HG03521 (cell line): ENCODE data around the gene LRRC8D.

ENCODE experiments used
- ATAC-seq: cut with Tn5 transposase; IDR thresholded peaks from one replicate; pipeline ENCODE4 v1.9.1; 2021; ENCODE audit warnings: mild to moderate bottlenecking, moderate library complexity; ENCODE audit not compliant: unreplicated experiment

Gene LRRC8D

DNA sequence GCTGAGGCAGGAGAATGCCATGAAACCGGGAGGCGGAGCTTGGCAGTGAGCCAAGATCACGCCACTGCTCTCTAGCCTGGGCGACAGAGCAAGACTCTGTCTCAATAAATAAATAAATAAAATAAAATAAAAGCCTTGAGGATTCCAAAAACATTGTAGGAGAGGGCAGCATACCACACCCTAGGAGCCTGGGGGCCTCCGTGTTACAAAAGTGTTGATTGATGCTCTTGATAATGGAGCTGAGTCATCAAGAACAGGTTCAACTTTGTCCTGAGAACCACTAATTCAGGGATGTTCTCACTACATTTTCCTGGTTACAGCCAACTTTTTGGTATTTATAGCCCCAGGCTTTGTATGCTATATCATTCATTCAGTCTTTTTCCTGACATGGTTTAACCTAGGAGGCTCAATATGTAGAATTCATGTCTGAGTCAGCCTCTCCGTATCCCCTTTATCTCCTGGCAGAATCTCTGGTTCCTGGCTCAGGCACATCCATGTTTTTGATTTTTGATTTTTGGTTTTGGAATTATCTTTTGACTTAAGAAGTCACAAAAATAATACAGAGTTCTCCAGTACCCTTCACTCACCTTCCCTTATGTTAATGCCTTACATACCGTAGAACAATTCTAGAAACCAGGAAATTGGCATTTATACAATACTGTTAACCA is 69.4 kb downstream of the LRRC8D start:
- no peak for ATAC-seq

DNA sequence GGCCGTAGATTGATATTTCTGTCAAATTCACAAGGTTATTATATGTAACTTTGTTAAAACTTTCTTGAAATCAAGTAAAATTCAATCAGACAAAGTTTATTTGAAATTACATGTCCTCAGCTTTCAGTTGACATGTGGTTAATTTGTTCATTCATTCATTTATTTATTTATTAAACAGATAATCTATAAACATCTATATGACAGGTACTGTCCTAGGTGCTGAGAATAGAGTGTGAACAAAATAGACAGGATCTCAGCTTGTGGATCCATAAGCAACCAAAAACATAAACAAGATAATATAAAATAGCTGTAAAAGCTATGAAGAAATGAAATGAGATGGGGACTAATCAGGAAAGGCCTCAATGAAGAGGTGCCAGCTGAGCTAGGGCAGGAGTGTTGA is 72.0 kb downstream of the LRRC8D start:
- no peak for ATAC-seq

DNA sequence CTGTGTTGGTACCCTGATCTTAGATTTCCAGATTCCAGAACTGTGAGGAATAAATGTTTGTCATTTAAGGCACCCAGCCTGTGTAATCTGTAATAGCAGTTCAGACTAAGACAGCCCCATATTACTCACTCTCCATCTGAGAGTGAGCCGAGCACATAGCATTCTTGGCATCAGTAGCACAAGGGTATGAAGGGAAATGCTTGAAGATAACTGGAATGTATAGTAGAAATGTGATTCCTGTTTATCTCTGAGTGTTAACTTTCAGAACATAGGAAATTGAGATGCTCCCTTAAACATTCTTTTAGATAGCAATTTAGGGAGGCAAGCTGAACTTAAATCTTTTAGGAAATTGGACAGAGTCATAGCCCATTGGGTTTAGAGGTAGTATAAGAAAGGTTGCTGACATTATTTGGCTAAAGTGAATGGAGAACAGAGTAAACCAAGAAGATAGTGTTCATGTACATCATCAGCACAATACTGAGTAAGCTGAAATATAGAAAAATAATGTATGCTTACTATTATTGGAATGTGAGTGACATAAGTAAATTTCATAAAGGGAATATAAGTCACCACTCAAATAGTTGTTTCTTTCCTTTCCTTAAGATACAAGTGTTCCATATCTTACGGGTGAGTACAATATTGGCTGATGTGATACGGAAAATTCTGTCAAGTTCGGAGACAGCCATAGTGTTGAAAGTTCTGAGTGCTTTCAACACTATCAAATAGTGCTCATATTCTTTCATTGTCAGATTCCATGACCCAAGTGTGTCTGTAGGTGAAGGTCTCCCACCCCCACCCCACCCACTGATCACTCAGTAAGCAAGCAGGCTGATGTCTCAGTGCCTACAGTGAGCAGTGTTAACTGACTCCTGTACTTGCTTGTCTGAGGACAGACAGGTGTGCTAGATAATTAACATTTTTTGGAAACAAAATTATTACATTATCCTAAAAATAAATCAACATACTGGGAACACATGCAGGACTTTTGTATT is 73.7 kb downstream of the LRRC8D start:
- no peak for ATAC-seq

DNA sequence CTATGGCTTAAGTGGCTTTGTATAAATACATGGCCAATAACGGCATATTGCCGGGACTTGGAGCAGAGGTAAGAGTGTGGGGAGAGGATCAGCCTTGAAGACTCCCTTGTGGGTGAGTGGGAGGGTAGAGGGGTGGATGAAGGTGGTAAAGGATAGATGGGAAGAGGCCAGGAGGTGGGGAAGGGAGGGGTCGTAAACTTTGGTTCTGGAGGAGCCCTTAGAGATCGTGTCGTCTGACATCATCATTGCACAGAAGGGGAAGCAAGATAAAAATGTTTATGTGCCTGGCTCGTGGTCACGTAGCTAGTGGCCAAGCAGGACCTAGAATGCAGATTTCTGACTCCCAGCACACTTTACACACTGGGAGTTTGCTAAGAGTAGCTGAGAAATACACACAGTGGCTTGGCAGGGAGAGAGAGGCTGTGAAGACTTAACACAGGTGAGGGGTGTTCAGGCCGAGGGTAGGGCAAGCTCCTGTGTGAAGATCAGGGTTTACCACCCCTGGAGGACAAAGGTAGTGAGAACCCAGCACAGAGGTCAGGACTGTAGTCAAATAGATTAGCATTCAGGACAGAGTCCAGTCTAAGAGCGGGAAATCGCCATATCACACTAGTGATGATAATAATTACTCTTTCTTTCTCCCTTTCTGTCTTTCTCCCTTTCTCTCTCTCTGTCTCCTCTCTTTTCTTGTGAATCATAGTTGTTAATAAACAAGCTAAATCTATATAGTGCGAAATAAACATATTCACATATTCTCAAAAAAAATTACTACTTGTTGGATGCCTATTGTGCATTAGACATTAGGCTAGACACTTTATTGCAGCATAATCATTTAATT is 75.5 kb downstream of the LRRC8D start:
- no peak for ATAC-seq

DNA sequence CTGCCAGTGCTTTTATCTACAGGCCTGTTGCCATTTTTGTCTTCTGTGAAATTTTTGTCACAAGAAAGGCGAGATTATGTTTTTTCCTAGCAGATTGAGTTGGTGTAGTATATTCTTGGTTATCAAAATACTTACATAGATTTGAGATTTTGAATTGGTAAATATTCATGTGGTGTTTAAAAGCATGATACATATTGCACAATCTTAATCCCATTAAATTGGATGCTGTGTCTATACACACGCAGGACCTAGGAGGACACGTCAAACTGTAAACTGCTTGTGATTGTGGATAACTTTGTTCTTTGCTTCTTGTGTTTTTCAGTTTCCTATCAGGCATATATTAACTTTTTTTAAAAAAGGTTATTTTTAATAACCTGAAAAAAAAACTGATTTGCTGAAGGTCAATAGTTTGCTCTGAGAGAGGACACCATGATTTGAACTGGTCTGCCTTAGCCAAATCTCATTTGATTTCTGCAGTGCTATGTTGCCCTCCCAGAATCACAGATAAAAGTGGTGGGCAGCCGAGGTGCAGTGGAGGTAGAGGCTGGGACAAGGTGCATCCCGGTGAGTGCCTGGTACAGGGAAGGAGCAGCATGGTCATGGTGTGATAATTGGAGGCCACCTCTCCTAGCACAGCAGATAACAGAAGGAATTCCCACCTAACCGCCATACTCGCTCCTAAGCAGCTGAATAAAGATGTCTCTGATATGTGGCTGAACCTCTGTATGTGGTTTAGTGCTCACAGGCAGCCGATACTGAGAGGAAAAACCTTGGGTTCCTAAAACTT is 76.7 kb downstream of the LRRC8D start:
- ATAC-seq, result no peak

DNA sequence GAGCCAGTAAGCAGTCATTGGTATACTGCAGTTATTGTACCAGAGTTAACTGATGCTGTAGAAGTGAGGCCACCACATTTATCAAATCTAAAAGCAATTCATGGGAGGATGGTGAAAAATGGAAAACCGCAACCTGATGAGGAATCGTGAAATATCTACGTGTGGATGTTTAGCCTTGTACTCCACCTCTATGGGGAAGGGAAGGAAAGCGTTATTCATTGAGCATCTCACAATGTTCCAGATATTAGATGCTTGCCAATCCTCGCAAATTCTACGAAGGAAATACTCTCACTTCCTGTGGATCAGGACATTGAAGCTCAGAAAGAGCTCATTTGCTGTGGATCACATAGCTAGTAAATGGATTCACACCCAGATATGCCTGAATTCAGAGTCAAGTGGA is 77.3 kb downstream of the LRRC8D start:
- ATAC-seq, result no peak

DNA sequence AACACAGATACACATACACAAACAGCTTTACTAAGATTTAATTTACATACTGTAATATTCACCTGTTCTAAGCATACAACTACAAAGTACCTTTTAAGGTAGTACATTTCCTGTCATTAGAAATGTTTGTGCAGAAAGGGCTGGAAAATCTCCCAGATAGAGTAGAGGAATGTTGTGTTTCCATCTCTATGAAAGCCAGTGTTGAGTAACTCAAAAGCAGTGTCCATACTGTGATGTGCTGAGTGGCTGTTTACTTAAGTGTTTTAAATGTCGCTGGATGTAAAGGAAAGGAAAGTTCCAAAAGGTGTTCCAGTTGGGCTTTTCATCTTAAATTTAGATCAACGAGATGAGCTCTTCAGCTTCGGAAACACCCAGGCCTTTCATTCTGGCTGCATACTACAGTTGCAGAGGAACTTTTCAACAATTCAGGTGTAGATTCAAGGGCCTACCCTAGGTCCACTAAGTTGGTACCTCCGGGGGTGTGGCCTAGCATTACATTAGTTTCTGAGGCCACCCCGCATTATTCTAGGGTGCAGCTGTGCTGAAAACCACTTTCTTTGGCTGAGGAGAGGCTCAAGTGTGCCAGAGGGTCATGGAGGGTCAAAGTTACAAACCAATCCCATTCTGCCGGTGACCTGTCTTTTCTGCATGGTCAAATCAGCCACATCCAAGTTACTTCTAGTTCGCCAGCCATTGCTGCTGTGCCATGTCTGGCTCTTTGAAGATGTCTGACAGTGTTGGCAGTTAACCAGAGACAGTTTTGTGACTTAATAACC is 78.1 kb downstream of the LRRC8D start:
- no peak for ATAC-seq

DNA sequence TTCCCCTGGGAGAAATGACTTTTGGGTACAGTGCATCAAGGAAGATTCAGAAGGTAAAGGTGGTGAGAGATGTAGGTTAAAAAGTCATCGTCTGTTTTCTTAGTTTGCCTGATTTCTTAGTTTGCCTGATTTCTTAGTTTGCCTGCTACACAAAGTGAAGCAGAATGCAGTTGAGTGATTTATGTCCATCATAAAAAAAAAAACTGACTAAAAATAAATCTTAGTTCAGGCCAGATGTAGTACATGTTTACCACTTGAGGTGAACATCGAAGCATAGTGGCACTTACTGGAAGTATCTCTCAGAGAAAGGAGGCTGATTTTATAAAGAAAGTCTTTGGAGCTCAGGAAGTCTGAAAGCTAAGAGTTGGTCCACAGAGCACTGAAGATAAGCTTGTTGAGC is 79.5 kb downstream of the LRRC8D start:
- ATAC-seq, result no peak

DNA sequence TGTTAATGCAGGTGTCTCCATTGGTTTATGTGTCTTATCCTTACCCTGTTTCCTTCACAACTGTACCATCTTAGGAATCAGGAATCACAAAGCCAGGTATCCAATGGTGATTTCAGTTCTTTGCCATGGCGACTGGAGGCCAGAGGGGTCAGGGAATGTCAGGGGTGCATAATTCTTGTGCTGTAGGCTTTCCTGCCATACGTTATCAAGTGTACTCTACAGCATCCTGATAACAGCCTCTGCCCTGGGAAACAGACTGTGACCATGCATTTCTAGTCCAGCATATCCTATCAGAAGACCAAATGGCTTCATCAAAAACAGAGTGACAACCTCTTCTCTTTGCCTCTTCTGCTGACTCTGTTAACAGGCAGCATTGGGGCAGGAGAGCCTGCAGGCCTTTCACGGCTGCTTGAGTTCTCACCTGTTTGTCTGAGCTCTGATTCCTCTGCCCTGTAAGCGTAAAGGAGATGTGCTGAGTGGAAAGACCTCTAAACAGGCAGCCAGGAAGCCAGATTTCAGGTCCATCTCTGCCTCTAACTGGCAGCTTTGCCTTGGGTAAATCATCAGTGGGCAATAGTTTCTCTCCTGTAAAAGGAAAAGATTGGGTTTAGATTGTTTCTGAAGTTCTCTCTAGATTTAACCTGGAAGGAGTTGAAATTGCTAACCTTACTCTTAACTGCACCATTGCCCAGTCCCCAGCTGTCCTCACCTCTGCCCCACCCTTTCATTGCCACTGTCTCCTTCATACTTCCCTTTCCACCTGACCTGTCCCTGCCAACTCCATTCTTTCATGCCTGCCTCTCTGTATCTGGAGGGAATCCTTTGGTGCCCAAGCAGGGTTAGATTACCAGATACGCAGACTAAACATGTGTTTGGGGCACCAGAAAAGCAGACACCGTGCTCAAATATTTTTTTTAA is 80.2 kb downstream of the LRRC8D start:
- ATAC-seq, result no peak

DNA sequence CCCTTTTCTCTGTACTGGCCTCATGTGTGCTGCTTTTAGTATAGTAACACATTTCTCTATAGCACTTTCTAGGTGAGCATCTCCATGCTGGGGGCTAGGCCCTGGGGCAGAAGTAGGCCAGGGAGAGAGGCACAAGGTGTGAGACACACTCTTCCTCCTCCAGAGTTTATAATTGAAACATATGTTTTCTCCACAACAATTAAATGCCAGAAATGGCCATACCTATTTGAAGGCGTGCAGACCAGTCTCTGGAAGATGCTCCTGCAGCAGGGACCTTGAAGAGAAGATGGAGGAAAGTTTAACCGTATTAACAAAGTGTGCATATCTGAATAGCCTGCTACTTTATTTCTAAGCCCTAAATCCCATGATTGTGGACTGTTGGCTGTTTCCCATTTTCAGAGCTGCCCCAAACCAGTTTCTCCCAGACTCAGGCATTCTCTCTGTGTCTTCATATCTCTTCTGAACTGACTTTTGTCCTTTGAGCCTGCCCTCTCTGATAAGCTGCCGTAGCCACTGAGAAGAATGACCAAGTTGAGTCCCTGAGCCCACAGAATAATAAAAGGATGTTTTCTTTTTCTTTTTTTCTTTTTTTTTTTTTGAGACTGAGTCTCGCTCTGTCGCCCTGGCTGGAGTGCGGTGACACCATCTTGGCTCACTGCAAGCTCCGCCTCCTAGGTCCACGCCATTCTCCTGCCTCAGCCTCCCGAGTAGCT is 81.3 kb downstream of the LRRC8D start:
- ATAC-seq, result no peak

DNA sequence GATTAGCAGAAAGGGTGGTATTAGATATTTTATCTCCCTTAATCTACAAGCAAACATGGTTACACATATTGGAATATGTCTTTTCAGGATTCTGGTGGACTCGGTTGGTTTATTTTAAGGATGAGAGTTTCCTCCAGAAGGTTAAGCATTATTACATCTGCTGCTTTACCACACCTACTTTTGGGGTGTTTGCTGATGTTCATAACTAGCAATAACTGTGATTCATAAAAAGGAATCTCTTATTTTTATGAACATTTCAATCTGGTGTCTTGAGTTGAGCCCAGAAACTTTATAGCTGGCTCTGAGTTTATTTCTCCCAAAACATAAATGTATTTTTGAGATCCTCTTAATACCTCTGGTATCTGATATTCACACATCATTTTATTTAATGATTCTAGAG is 82.7 kb downstream of the LRRC8D start:
- ATAC-seq, result no peak

DNA sequence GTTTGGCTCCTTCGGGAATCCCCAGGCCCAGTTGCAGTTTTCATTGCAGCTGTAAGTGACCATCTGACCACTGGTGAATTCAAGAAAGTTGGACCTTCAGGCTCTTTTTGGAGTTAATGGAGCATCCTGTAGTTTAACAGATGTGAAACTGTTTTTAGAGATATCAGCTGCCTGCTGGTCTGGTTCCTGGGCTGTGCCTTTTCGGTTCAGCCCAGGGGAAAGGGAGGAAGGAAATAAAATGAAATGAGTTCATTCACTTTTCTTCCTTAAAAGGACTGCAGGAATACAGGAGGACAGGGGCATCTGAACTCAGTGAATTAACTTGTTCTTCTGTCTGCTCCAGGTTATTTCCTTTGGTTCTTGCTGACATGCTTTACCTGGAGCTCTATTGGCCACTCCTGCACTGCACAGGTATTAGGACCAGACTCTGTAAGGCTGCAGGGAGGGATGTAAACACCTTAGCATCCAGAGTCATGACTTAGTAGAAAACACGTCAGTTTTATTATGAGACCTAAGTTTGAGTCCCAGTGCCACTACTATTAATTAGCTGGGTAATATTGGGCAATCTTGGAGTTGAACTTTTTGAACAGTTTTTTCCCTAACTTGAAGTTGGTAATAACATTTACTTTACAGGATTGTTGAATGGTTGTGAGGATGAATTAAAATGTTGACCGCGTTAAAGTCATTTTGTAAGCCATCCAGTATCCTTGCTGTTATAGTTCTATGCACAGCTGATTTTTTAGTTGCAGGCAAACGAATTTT is 83.6 kb downstream of the LRRC8D start:
- ATAC-seq, result no peak

DNA sequence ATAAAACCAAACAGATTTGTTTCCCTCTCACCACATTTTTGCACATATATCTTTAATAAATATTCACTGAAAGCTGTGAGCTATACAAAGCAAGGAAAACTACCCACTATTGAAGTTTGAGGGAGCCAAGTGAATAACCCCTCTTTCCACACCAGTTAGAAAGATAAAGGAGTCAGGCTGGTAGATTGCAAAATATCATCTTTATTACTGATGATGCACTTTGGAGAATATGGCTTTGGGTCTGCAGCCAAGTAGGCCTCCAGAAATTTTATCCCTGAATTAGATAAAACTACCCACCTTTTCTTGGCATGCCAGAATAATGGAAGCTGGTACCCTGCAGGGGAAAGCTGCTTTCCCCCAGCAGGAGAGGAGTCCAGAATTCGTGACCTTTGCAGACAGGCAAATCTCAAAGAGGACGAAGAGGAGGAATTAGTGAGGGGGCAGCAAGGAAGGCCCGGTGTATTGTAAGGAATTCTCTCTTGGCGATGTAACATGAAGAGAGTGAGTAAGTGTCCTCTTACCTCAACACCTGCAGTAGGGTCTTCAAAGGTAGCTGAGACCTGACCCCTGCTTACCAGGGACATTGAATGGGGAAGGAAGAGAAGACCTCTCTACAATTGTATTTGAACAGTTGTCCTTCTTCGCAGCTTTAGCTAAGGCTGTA is 84.7 kb downstream of the LRRC8D start:
- ATAC-seq, result no peak

DNA sequence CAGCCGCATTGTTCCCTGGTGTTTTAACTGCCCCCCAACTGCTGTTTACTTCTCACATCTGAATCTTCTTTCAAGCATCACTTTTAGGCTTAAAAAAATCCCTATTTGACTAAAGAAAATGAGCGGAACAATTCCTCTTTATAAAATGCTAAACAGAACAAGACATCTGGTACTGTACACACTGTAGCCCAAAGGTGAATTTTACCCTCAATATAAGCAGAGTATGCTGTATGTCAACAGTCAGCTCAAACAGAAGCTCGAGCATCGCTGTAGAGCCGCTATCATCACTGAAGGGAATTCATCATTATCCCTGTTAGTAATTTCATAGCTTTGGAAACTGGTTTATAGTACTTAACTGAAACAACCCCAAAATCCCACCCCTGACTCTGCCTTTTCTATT is 85.3 kb downstream of the LRRC8D start:
- no peak for ATAC-seq

DNA sequence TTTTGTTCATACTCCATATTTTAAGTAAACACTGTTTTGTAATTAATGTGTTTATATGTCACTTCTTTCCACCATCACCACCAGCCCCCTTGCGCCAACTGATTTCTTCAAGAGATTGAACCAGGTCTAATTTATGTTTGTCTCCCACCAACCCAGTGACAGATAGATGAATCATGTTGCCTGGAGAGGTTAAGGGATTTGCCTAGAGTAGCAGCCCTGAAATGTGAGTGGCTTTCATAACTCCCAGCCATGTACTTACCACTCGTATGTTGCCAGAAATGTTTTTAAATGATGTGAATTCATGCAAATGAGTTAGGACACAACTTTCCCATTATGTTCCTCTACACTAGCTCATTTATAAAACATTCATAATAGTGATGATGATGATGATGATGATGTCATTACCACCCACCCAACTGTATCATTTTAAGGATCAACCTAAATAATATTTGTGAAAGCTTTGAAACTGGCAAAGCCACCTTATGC is 86.9 kb downstream of the LRRC8D start:
- ATAC-seq, result no peak

DNA sequence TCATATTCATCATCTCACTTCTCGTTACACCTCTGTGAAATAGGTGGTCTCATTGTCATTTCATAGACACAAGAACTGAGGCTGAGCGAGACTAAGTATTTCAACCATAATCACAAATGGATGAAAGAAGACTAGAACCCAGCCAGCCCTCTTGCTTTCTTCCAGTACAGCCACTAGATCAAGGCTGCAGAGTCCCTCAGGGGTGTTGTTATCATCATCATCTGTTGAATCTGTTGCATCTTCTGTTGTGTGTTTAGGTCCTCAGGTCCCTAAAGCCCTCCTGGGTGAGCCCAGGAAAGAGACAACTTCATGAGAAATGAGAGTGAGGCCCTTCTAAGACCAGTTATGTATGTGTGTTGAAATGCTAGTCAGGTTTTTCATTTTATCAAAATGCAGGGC is 87.4 kb downstream of the LRRC8D start:
- ATAC-seq, result no peak
